Epithelial cell of esophagus (primary cell): ENCODE measurements around the gene GAS2.

Experiments
- DNase-seq: peaks from one replicate; pipeline ENCODE4 v3.0.0; 2010; ENCODE audit warnings: low read depth
- H3K4me3 ChIP-seq: 2 replicates; pipeline ENCODE4 v1.5.1; 2011; ENCODE audit warnings: mild to moderate bottlenecking, low read length, control low read depth
- TF ChIP-seq, protein P1 (sequence below): IDR thresholded peaks from 2 replicates; pipeline ENCODE4 v1.5.1; 2011; ENCODE audit warnings: low read depth, mild to moderate bottlenecking, low read length, control low read depth, inconsistent platforms; ENCODE audit not compliant: insufficient read depth; ENCODE audit errors: missing control alignments

Gene GAS2

GRCh38 chr11:22707119-22707899 lies 40.9 kb downstream of the GAS2 start:
- TF ChIP-seq, protein P1, sequence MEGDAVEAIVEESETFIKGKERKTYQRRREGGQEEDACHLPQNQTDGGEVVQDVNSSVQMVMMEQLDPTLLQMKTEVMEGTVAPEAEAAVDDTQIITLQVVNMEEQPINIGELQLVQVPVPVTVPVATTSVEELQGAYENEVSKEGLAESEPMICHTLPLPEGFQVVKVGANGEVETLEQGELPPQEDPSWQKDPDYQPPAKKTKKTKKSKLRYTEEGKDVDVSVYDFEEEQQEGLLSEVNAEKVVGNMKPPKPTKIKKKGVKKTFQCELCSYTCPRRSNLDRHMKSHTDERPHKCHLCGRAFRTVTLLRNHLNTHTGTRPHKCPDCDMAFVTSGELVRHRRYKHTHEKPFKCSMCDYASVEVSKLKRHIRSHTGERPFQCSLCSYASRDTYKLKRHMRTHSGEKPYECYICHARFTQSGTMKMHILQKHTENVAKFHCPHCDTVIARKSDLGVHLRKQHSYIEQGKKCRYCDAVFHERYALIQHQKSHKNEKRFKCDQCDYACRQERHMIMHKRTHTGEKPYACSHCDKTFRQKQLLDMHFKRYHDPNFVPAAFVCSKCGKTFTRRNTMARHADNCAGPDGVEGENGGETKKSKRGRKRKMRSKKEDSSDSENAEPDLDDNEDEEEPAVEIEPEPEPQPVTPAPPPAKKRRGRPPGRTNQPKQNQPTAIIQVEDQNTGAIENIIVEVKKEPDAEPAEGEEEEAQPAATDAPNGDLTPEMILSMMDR, result no peak
- H3K4me3 ChIP-seq, result no peak overlapping the region
- DNase-seq, result peak; percentile 16

DNA sequence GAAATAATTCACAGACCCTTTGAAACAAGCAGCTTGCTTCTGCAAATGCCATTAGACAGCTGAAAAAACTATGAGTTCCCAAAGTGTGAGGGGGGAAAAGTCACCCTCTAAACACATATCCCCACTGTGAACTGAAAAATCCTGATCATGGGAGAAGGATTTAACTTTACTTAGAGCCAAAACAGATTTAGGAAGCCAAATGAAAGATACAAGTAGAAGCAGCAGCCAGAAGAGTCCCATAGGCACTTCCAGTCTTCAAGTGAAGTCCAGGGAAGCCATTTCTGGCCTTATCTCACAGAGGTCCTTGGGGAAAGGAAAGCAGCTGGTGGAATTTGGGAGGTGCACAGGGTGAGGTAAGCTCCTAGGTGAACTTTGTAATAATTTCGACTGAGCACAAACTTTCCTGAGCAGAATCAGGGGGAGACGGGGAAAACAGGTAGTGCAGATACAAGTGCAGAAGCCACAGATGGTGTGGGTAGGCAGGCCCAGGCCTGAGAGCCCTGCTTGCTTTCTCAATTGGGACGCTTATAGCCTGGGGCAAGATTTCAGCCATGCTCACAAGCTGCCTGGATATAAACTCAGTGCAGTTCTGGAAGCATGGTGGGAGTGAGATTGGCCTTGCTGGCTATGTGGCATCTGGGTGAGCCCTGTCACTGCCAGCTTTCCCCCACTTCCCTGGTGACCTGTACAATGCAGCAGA lies 44.8 kb downstream of the GAS2 start:
- TF ChIP-seq, protein P1, result no peak
- no peak overlapping the region for H3K4me3 ChIP-seq
- DNase-seq, result peak; percentile 97

GRCh38 chr11:22711880-22712279 lies 45.5 kb downstream of the GAS2 start:
- H3K4me3 ChIP-seq, result no peak overlapping the region
- DNase-seq, result peak; percentile 68
- TF ChIP-seq, protein P1, result no peak

DNA sequence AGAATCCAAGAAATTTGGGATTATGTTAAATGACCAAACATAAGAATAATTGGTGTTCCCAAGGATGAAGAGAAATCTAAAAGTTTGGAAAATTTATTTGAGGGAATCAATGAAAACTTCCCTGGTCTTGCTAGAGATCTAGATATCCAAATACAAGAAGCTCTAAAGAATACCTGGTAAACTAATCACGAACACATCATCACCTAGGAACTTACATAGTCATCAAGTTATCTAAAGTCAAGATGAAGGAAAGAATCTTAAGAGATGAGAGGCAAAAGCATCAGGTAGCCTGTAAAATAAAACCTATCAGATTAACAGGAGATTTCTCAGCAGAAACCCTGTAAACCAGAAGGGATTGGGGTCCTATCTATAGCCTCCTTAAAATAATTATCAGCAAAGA lies 46.9 kb downstream of the GAS2 start:
- peak; percentile 55 for DNase-seq
- TF ChIP-seq, protein P1, result no peak
- H3K4me3 ChIP-seq, result no peak overlapping the region

DNA sequence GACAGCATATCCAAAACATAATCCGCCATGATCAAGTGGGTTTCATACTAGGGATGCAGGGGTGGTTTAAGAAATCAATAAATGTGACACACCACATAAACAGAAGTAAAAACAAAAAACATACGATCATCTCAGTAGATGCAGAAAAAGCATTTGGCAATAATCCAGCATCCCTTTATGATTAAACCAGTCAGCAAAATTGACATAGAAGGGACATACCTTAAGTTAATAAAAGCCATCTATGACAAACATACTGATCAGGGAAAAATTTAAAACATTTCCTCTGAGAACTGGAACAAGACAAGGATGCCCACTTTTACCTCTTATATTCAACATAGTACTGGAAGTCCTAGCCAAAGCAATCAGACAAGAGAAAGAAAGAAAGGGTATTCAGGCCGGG lies 49.6 kb downstream of the GAS2 start:
- no peak for DNase-seq
- TF ChIP-seq, protein P1, result no peak
- no peak overlapping the region for H3K4me3 ChIP-seq

GRCh38 chr11:22720457-22720856 lies 54.0 kb downstream of the GAS2 start:
- TF ChIP-seq, protein P1, result no peak
- DNase-seq, result no peak
- no peak overlapping the region for H3K4me3 ChIP-seq
